Kidney (tissue), 14 donors: ENCODE results near the gene MEGF6. TPM values are rescaled to one million over a fixed set of nuclear protein-coding genes. Genes with fewer than 3 reads are reported as not detected.
A peak's percentile ranks its signal among the peaks of the same experiment; 100 is the strongest.

Experiments used
- DNase-seq, 5 donors: peaks; one replicate each; pipeline ENCODE4 v3.0.0-alpha.2; 2013 to 2020
- FAIRE-seq: peaks from 2 replicates; lab custom pipeline; 2012; peaks lifted over from hg19 to GRCh38; lab: Jason Lieb, UNC
- H3K27ac ChIP-seq, 2 donors: one replicate each; pipeline ENCODE4 v1.7.0; 2013; ENCODE audit warnings: low read depth in 2 of 2, low read length in 2 of 2, inconsistent platforms in 1 of 2
- H3K27me3 ChIP-seq: one replicate; pipeline ENCODE4 v1.7.1; 2013; ENCODE audit warnings: low read length, inconsistent platforms; ENCODE audit not compliant: control insufficient read depth, insufficient read depth
- H3K36me3 ChIP-seq, 3 donors: one replicate each; pipeline versions ENCODE4 v1.7.0 to v1.7.1; 2013; ENCODE audit warnings: low read length in 3 of 3, control low read depth in 1 of 3, inconsistent platforms in 1 of 3; ENCODE audit not compliant: insufficient read depth in 3 of 3, control insufficient read depth in 2 of 3
- H3K4me1 ChIP-seq, 3 donors: one replicate each; pipeline versions ENCODE4 v1.7.0 to v1.7.1; 2013; ENCODE audit warnings: low read length in 3 of 3, inconsistent platforms in 1 of 3, low read depth in 1 of 3; ENCODE audit not compliant: control insufficient read depth in 2 of 3, insufficient read depth in 2 of 3
- H3K4me3 ChIP-seq, 3 donors: one replicate each; pipeline versions ENCODE4 v1.7.0 to v1.8.1; 2013; ENCODE audit warnings: low read length in 3 of 3, control low read depth in 1 of 3, inconsistent platforms in 1 of 3
- H3K9ac ChIP-seq, 3 donors: one replicate each; pipeline versions ENCODE4 v1.7.0 to v1.7.1; 2013; ENCODE audit warnings: low read length in 3 of 3, control low read depth in 1 of 3, inconsistent platforms in 1 of 3
- H3K9me3 ChIP-seq, 3 donors: one replicate each; pipeline versions ENCODE4 v1.7.0 to v1.7.1; 2013; ENCODE audit warnings: low read length in 3 of 3, control low read depth in 1 of 3, inconsistent platforms in 1 of 3; ENCODE audit not compliant: control insufficient read depth in 2 of 3, insufficient read depth in 1 of 3
- intact Hi-C: fragments of 100-400 bp; cut with DNase I; formaldehyde crosslinking; loops from one replicate; pipeline ENCODE4 v1.11.1; 2022
- polyA plus RNA-seq: library from polyadenylated mRNA; stranded (reverse); fragments of 350-450 nt; fragmentation: Illumina TruSeq; extraction: RNeasy Lipid Tissue Mini Kit (QIAGEN cat#74804); gene quantifications from one replicate; pipeline ENCODE4 v1.2.3, GENCODE V29; 2014; ENCODE audit warnings: low read depth, low replicate concordance; ENCODE audit not compliant: insufficient read depth
- total RNA-seq: library from RNA; stranded (reverse); fragmentation: NEBNext Ultra II Directional; extraction: Animal tissue kit (Norgen Biotek cat#: 25700); gene quantifications from one replicate; pipeline ENCODE4 v1.2.1, GENCODE V29; 2021
- TF ChIP-seq, protein P1 (sequence below): IDR thresholded peaks from 3 replicates; pipeline ENCODE4 v1.5.1; 2012; ENCODE audit warnings: mild to moderate bottlenecking, moderate library complexity, borderline replicate concordance; ENCODE audit not compliant: insufficient read depth; ENCODE audit errors: extremely low read depth
- donor health status: control.
- donor health status: control.
- donor health status: control.
- donor health status: control.
- donor health status: control.
- donor health status: DM: yes; HTN: yes; CAD: no.
- donor health status: Normal renal cell carcinoma (clear cell type).

MEGF6 gene
- total and polyA plus RNA-seq, 2 donors from 2014 or later, result 2.8 to 10.9 TPM

DNA sequence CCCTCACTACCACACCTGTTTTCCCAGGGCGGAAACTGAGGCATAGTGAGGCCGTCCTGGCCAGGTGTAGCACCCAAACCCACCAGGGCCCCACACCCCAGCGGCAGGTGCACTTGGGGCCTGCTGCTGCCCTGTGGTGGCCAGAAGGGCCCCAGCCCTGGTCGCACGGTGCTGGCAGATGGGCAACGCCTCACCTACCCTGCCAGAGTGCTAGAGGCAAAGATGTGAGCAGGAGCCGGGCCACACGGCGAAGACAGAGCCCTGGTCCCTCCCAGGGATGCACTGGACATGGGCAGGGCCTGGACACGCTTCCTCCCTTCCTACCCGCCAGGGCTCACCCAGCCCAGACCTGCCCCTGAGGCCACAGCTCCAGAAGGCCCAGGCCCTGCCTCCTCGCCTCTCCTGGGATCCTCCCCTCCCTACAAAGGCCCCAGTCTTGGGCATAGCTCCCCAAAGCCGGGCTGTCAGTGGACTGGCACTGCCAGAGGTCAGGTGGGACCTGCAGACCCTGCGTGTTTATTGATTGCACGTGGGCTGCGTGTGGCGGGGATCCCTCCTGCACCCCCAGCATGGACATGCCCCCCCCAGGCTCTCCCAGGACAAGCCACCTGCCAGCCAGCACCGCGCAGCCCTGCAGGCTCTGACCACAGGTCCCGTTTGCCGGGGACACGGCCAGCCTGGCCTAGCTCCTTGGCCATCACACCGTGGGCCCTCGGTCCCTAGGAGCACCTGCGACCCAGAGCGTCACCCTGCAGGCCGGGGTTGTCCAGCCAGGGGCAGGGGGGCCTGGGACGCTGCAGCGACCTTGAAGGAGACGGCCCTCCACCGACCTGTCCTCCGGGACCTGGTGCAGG lies 44.1 kb downstream of the MEGF6 start:
- H3K27me3 ChIP-seq, result no peaks in the 10 kb centered on the region
- no peaks in the 10 kb centered on the region for H3K9me3 ChIP-seq
- TF ChIP-seq, protein P1, sequence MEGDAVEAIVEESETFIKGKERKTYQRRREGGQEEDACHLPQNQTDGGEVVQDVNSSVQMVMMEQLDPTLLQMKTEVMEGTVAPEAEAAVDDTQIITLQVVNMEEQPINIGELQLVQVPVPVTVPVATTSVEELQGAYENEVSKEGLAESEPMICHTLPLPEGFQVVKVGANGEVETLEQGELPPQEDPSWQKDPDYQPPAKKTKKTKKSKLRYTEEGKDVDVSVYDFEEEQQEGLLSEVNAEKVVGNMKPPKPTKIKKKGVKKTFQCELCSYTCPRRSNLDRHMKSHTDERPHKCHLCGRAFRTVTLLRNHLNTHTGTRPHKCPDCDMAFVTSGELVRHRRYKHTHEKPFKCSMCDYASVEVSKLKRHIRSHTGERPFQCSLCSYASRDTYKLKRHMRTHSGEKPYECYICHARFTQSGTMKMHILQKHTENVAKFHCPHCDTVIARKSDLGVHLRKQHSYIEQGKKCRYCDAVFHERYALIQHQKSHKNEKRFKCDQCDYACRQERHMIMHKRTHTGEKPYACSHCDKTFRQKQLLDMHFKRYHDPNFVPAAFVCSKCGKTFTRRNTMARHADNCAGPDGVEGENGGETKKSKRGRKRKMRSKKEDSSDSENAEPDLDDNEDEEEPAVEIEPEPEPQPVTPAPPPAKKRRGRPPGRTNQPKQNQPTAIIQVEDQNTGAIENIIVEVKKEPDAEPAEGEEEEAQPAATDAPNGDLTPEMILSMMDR, result no peak
- DNase-seq, result no peak
- no peak overlapping the region for H3K27ac ChIP-seq
- H3K36me3 ChIP-seq, result no peaks in the 10 kb centered on the region
- FAIRE-seq, result no peak
- intact Hi-C loops, result no loop called here
- H3K9ac ChIP-seq, result no peak overlapping the region
- H3K4me1 ChIP-seq, result no peaks in the 10 kb centered on the region
- no peak overlapping the region for H3K4me3 ChIP-seq

DNA sequence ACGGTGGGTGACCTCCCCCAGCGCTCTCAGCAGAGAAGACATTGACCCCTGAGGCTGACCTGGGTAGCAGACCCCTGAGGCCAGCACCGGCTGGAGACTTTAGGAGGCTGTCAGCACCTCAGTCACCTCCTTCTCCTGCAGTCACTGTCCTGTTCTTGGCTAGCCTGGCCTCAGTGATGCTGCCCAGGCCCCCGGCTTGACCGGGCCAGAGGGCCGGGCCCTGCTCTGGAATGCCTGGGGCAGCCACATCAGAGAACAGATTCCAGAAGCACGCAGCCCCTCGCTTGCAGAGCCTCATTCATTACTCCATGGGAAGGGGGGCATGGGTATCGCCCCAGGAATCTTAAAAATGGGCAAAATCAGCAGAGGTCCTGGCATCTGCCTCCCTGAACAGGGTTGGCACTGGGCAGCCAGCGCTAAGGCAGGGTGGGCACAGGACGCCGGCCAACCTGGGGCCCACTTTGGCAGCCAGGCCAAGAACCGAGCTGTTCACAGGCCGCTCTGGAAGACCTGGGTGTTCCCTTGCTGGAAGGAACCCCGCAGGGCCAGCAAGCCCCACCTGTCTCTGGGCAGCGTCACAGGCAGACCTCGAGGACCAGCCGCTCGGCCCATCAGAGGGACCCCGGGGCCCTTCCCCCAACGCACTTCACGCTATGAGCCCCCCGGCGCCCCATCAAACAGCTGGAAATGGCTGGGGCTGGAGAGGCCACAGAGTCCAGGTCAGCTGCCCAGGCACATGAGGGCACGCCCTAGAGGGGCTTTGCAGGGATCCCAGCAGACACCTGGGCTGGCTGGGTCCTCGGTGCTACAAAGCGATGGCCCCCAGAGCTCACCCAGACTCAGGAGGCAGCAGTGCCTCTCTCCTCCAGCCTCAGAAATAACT lies 45.1 kb downstream of the MEGF6 start:
- no peaks in the 10 kb centered on the region for H3K27me3 ChIP-seq
- no peaks in the 10 kb centered on the region for H3K9me3 ChIP-seq
- no peaks in the 10 kb centered on the region for H3K36me3 ChIP-seq
- DNase-seq (no peak), FAIRE-seq (no peak)
- TF ChIP-seq, protein P1, result no peak
- intact Hi-C loops, result no loop called here
- H3K4me3 ChIP-seq, result no peak overlapping the region
- no peak overlapping the region for H3K9ac ChIP-seq
- no peak overlapping the region for H3K27ac ChIP-seq
- H3K4me1 ChIP-seq, result no peaks in the 10 kb centered on the region

DNA sequence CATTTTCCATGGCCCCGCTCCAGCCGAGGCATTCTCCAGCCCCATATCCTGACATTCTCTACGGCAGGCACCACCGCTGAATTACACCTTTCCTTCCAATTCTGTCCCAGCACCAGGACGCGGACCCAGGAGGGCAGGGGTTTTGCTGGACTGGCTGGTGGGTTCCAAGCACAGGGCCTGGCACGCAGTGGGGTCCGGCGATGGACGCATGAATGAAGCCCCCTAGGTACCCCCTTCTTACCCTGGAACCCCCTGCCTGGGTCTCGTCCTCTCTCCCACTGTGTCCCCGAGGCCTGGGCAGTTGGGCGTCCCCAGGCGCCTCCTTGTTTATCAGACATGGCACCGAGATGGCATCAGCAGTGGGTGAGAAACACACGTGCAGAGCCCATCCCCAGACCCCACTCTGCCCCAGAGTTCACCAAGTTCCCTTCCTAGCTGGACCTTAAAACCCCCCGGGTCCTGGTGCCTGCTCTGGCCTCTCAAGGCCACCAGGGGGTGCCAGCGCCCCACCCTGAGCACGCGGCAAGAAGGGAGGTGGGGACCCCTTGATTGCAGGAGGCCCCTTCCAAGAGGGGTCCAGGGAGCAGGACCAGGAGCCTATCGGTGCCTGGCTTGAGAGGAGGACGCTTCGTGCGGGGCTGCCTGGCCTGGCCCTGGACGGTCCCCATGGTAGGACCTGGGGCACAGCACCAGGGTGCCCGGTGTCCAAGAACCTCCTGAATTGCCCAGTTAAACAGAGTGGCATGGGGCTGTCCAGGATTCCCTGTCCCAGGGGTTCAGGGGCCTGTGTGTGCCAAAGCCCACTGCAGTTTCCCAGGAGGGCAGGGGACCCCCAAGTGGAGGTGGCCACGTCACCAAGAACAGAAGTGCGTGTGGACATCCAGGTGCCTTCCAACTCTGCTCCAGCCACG lies 46.1 kb downstream of the MEGF6 start:
- Histone ChIP-seq H3K27me3 (no peaks in the 10 kb centered on the region), H3K36me3 (no peaks in the 10 kb centered on the region), H3K9ac (no peak overlapping the region), H3K4me3 (no peak overlapping the region), H3K27ac (no peak overlapping the region), H3K4me1 (no peaks in the 10 kb centered on the region), H3K9me3 (no peaks in the 10 kb centered on the region)
- intact Hi-C loops, result no loop called here
- DNase-seq, result peak in 3 of 5 donors; percentile 32 to 59 (median 46)
- TF ChIP-seq, protein P1, result peak; percentile 73
- no peak for FAIRE-seq
